AG04450 (cell line): Measurements from ENCODE around the gene DRD1. TPM values are rescaled to one million over a fixed set of nuclear protein-coding genes. Genes with fewer than 3 reads are reported as not detected.

Experiments
- CTCF ChIA-PET: fragments of 300-600, 350-600 bp; formaldehyde crosslinking; extraction: SDS; loops from one replicate; lab custom pipeline; 2022; ENCODE audit warnings: antibody characterized with exemption, inconsistent platforms; lab: Charles Lee
- POLR2A ChIA-PET: fragments of 350-600 bp; formaldehyde crosslinking; extraction: SDS; loops from one replicate; lab custom pipeline; 2021; ENCODE audit warnings: antibody characterized with exemption, inconsistent platforms; lab: Yijun Ruan, JAX
- DNase-seq: peaks from one replicate; pipeline ENCODE4 v3.0.0-alpha.2; 2011; ENCODE audit warnings: low read depth, low spot score
- H3K27ac ChIP-seq: one replicate; pipeline ENCODE4 v1.5.1; 2012; ENCODE audit warnings: low read depth, low read length, control low read depth
- H3K27me3 ChIP-seq: one replicate; pipeline ENCODE4 v1.6.0; 2012; ENCODE audit warnings: low read length; ENCODE audit not compliant: control insufficient read depth, insufficient read depth
- H3K4me3 ChIP-seq: 2 replicates; pipeline ENCODE4 v1.5.1; 2011; ENCODE audit warnings: mild to moderate bottlenecking, low read depth, low read length, control low read depth
- H3K9me3 ChIP-seq: 2 replicates; pipeline ENCODE4 v1.5.1; 2012; ENCODE audit warnings: low read length; ENCODE audit not compliant: control insufficient read depth, insufficient read depth
- CTCF ChIP-seq: IDR thresholded peaks from 2 replicates; pipeline ENCODE4 v1.5.1; 2011; ENCODE audit warnings: low read depth, low read length, control low read depth, inconsistent platforms
- polyA plus RNA-seq: library from polyadenylated mRNA; depleted of rRNA; stranded (reverse); fragments of >200 nt; gene quantifications from 2 replicates; pipeline ENCODE4 v1.2.3, GENCODE V29; 2011

The DRD1 gene
- polyA plus RNA-seq, 1 experiment, result 0.11 TPM

GRCh38 chr5:175477440-175477839 is 33.5 kb upstream of the DRD1 start:
- ChIA-PET CTCF (interaction anchor here (6.3 kb wide), 1 partner anchor 13 kb away, joined by 50 read pairs; no protein-coding TSS in a partner anchor), POLR2A (interaction anchor here (0.9 kb wide), 1 partner anchor 9 kb away, joined by 3 read pairs; no protein-coding TSS in a partner anchor)
- Histone ChIP-seq H3K4me3 (no peak overlapping the region), H3K9me3 (no peaks in the 10 kb centered on the region; the same call in 1 of the 2 replicates), H3K27ac (no peak overlapping the region), H3K27me3 (peaks cover 7% of the 10 kb centered on the region)
- no peak for TF ChIP-seq CTCF
- no peak for DNase-seq

GRCh38 chr5:175475248-175475647 is 31.3 kb upstream of the DRD1 start:
- CTCF ChIA-PET, result interaction anchor here (0.5 to 6.3 kb wide), 2 partner anchors 11 to 60 kb away, joined by 3 to 50 read pairs; no protein-coding TSS in a partner anchor
- no peak overlapping the region for H3K4me3 ChIP-seq
- no peak for TF ChIP-seq CTCF
- peaks cover 7% of the 10 kb centered on the region for H3K27me3 ChIP-seq
- no peak for DNase-seq
- POLR2A ChIA-PET, result no interaction called here
- no peak overlapping the region for H3K27ac ChIP-seq
- H3K9me3 ChIP-seq, result no peaks in the 10 kb centered on the region; the same call in 1 of the 2 replicates

DNA sequence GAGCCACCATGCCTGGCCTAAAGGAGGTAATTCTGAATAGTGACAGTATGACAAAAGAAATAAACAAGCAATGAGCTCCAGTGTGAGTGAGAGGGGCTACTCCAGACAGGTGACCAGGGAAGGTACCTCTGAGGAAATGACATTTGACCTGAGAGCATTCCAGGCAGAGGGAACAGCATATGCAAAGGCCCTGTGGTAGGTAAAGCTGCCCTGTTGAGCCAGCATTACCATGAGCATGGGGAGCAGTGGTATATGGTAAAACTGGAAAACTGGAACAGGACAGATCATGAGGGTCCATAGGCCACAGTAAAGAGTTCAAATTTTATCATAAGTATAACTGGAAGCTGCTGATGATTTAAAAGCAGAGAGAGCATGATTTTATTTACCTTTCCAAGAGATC is 28.4 kb upstream of the DRD1 start:
- Histone ChIP-seq H3K4me3 (no peak overlapping the region), H3K9me3 (no peaks in the 10 kb centered on the region), H3K27ac (no peak overlapping the region), H3K27me3 (peaks cover 12% of the 10 kb centered on the region)
- no peak for DNase-seq
- ChIA-PET CTCF (interaction anchor here (0.8 to 1.4 kb wide), 3 partner anchors 8 to 536 kb away, joined by 3 to 4 read pairs (median 3); no protein-coding TSS in a partner anchor), POLR2A (no interaction called here)
- TF ChIP-seq CTCF, result no peak

DNA sequence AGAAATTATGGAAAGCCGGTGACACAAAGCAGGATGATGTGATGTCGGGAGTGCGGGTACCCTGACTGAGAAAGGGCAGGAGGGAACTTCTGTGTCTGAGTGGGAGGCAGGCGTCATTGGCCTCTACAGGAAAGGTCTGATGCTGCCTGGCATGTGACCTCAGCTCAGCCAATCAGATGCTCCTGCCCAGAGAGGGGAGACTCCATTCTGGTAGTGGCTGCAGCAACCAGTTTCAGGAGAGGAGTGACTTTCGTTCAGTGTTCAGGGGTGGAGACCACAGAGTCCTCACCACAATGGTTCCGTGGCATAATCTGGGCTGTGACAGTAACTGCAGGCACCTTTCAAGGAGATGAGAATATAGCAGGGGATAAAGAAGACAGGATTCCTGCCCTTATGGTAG is 27.6 kb upstream of the DRD1 start:
- no peak overlapping the region for H3K4me3 ChIP-seq
- ChIA-PET CTCF (interaction anchor here (1.4 kb wide), 1 partner anchor 11 kb away, joined by 4 read pairs; no protein-coding TSS in a partner anchor), POLR2A (no interaction called here)
- no peak for DNase-seq
- TF ChIP-seq CTCF, result no peak
- peaks cover 16% of the 10 kb centered on the region for H3K27me3 ChIP-seq
- no peaks in the 10 kb centered on the region for H3K9me3 ChIP-seq
- no peak overlapping the region for H3K27ac ChIP-seq

DNA sequence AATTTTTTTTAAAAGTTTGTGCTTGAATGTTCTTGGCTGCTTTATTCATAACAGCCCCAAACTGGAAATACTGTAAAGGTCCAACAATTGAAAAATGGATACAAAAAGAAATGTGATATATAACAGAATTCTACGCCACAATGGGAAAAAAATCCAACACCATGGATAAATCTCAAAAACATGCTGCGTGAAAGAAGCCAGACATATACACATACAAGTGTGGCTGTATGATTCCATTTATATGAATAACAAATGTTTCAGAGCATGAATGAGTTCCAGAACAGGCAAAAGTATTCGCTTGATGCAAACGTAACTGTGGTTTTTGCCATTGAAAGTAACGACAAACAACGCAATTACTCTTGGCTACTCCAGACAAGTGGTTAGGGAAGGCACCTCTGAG is 27.2 kb upstream of the DRD1 start:
- no peak for DNase-seq
- CTCF ChIA-PET, result interaction anchor here (1.4 kb wide), 1 partner anchor 10 kb away, joined by 4 read pairs; no protein-coding TSS in a partner anchor

More for the DNA sequence above, 27.2 kb upstream of the DRD1 start:
- H3K27ac ChIP-seq, result no peak overlapping the region
- peaks cover 18% of the 10 kb centered on the region for H3K27me3 ChIP-seq
- POLR2A ChIA-PET, result no interaction called here
- no peak overlapping the region for H3K4me3 ChIP-seq
- TF ChIP-seq CTCF, result no peak
- no peaks in the 10 kb centered on the region for H3K9me3 ChIP-seq
